OCI-LY7 (cell line): ENCODE measurements around the gene TNNI3K.

Experiments used
- EZH2phosphoT487 ChIP-seq: fragments of 200-600 bp; sonication (generic); IDR thresholded peaks from 2 replicates; pipeline ENCODE4 v1.6.1; 2018; ENCODE audit warnings: low read depth, borderline replicate concordance, mild to moderate bottlenecking, mixed run types, antibody characterized with exemption, low read length, moderate library complexity, mixed read lengths
- TF ChIP-seq, protein P1 (sequence below): fragments of 200-600 bp; sonication (generic); conservative IDR thresholded peaks from 2 replicates; pipeline ENCODE4 v1.5.1; 2014; ENCODE audit warnings: mild to moderate bottlenecking, antibody characterized with exemption, low read length, moderate library complexity, mixed read lengths

DNA sequence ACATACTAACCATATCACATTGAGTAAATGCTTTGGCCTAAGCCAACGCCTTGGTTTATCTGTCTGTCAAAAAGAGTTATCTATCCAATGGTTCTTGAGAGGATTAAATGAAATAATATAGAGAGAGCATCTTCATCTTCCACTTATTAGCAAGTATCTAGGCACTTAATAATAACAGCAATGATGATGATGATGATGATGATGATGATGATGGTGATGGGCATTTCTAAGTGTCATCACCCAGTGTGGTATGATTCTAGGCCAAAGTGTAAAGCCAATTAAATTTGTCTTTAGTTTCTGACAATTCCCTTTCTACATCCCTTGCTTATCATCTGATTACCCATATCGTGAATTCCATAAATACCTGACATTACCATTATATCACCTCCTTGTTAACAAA is 342.9 kb downstream of the TNNI3K start:
- TF ChIP-seq, protein P1, sequence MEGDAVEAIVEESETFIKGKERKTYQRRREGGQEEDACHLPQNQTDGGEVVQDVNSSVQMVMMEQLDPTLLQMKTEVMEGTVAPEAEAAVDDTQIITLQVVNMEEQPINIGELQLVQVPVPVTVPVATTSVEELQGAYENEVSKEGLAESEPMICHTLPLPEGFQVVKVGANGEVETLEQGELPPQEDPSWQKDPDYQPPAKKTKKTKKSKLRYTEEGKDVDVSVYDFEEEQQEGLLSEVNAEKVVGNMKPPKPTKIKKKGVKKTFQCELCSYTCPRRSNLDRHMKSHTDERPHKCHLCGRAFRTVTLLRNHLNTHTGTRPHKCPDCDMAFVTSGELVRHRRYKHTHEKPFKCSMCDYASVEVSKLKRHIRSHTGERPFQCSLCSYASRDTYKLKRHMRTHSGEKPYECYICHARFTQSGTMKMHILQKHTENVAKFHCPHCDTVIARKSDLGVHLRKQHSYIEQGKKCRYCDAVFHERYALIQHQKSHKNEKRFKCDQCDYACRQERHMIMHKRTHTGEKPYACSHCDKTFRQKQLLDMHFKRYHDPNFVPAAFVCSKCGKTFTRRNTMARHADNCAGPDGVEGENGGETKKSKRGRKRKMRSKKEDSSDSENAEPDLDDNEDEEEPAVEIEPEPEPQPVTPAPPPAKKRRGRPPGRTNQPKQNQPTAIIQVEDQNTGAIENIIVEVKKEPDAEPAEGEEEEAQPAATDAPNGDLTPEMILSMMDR, result no peak
- no peak for TF ChIP-seq EZH2phosphoT487
